GM18870 (cell line): ENCODE measurements around the gene TYW5.
"Not testable (repeated sequence)": the region's sequence is repeated elsewhere in the genome, so short reads cannot be mapped to it uniquely, and the experiment has no call there.

ENCODE experiments used
- ATAC-seq: cut with Tn5 transposase; IDR thresholded peaks from one replicate; pipeline ENCODE4 v1.9.1; 2021; ENCODE audit warnings: moderate library complexity; ENCODE audit not compliant: unreplicated experiment

The TYW5 gene

GRCh38 chr2:199922856-199923255 lies 32.4 kb downstream of the TYW5 start:
- no peak for ATAC-seq

- ATAC-seq, result no peak
Observed at GRCh38 chr2:199916980-199917379, 38.3 kb downstream of the TYW5 start.

- ATAC-seq, result no peak
Observed at GRCh38 chr2:199914372-199914958, 40.8 kb downstream of the TYW5 start.

- ATAC-seq, result not testable (repeated sequence)
Observed at GRCh38 chr2:199912553-199913114, 42.7 kb downstream of the TYW5 start.

- ATAC-seq, result no peak
Observed at GRCh38 chr2:199911877-199912161, 43.5 kb downstream of the TYW5 start.

- ATAC-seq, result peak; percentile 82
Observed at GRCh38 chr2:199911052-199911876, 44.0 kb downstream of the TYW5 start, which contains the start of gene C2orf69. C2orf69 (plus strand) TSS chr2:199911293; CDS start chr2:199911439, 146 bp downstream.

- no peak for ATAC-seq
Observed at GRCh38 chr2:199910338-199911051, 44.8 kb downstream of the TYW5 start.

- no peak for ATAC-seq
Observed at GRCh38 chr2:199907008-199907714, 48.1 kb downstream of the TYW5 start.

- no peak for ATAC-seq
Observed at GRCh38 chr2:199903111-199903510, 52.2 kb downstream of the TYW5 start.

- ATAC-seq, result no peak
Observed at GRCh38 chr2:199902486-199903110, 52.7 kb downstream of the TYW5 start.

- ATAC-seq, result no peak
Observed at GRCh38 chr2:199901942-199902341, 53.3 kb downstream of the TYW5 start.

- ATAC-seq, result no peak
Observed at GRCh38 chr2:199896617-199897016, 58.7 kb downstream of the TYW5 start.

- ATAC-seq, result no peak
Observed at GRCh38 chr2:199895406-199895805, 59.9 kb downstream of the TYW5 start.

- ATAC-seq, result no peak
Observed at GRCh38 chr2:199883474-199884212, 71.6 kb downstream of the TYW5 start.

GRCh38 chr2:199882667-199883066 lies 72.6 kb downstream of the TYW5 start:
- ATAC-seq, result no peak
